GM10266 (cell line): ENCODE measurements around the gene PDS5B.

ENCODE experiments used
- DNase-seq: peaks from one replicate; pipeline ENCODE4 v3.0.0; 2012; ENCODE audit errors: extremely low spot score
- TF ChIP-seq, protein P1 (sequence below): IDR thresholded peaks from 2 replicates; pipeline ENCODE4 v1.5.1; 2012; ENCODE audit warnings: mild to moderate bottlenecking, low read depth; ENCODE audit not compliant: control insufficient read depth, insufficient read depth; ENCODE audit errors: missing control alignments

PDS5B gene

DNA sequence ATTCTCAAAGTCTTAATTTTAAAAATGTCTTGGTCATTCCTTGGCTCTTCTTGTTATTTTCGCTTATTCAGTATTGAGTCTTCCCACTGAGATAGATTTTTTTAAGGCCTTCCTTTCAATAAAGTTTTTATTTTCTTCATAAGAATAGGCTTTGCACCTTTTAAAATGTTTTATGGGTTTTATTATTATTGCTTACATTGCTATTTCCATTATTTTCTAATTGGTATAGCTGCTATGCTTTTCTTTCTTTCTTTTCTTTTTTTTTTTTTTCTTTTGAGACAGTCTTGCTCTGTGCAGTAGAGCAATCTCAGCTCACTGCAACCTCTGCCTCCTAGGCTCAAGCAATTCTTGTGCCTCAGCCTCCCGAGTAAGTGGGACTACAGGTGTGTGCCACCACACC is 195.7 kb downstream of the PDS5B start:
- no peak for DNase-seq
- TF ChIP-seq, protein P1, sequence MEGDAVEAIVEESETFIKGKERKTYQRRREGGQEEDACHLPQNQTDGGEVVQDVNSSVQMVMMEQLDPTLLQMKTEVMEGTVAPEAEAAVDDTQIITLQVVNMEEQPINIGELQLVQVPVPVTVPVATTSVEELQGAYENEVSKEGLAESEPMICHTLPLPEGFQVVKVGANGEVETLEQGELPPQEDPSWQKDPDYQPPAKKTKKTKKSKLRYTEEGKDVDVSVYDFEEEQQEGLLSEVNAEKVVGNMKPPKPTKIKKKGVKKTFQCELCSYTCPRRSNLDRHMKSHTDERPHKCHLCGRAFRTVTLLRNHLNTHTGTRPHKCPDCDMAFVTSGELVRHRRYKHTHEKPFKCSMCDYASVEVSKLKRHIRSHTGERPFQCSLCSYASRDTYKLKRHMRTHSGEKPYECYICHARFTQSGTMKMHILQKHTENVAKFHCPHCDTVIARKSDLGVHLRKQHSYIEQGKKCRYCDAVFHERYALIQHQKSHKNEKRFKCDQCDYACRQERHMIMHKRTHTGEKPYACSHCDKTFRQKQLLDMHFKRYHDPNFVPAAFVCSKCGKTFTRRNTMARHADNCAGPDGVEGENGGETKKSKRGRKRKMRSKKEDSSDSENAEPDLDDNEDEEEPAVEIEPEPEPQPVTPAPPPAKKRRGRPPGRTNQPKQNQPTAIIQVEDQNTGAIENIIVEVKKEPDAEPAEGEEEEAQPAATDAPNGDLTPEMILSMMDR: no peak

DNA sequence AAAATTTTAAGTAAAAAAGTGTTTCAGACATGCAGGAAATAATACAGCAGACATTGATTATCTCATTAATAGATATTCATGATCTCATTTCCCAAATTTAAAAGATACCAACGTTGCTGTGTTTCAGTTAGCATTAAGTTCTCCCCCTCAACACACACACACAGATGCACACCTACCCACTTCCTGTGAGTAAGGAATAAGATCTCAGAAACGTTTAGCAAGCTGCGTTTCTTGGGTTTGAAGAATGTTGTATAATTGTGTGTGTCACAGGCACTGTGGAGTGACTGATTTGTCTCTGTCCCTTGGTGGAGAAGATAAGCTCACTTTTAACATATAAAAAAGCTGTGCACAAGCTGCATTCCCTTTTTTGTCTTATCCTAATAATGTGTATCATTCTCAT is 196.8 kb downstream of the PDS5B start:
- DNase-seq: no peak
- TF ChIP-seq, protein P1: no peak

DNA sequence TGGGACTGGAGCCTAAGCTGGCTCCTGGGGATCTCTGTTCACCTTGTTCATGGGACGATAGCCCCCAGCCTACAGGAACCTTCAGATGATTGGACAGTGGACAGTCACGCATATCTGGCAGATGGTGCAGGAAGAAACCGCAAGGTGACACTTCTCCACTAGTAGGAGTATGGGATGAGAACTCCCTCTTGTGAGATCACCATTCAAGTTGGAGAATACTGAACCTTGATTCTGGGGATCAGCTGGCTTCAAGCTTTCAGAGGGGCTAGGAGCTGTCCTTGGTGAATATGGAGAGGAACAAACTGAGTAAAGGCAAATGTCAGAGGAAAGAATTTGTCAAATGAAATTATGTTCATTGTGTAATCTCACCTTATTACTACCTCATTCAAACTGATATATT is 204.5 kb downstream of the PDS5B start:
- DNase-seq: no peak
- TF ChIP-seq, protein P1: no peak

DNA sequence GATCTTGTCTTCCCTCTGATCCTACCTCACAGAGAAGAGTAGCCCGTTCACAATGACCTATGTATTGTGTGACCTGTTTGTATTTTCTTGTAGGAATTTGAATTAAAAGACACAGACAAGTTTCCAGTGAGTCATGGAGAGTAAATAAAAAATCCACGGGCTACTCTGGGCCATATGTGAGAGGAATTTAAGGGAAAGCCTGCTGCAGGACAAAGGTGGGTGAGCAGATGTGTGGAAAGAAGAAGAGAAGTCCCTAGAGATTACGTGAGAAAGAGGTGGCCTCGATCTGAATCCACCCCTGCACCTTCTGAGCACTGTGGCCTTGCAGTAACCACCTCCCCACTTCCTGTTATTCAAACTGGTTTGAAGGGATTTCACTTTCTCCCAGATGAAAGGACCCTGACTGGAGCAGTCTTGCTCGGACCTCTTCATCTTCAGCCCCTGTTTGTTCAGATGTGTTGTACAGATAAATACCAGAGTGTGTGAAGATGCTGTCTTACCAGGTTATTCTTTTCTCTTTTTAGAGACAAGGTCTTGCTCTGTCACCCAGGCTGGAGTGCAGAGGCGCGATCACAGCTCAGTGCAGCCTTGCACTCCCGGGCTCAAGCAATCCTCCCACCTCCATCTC is 205.4 kb downstream of the PDS5B start:
- TF ChIP-seq, protein P1: no peak

DNA sequence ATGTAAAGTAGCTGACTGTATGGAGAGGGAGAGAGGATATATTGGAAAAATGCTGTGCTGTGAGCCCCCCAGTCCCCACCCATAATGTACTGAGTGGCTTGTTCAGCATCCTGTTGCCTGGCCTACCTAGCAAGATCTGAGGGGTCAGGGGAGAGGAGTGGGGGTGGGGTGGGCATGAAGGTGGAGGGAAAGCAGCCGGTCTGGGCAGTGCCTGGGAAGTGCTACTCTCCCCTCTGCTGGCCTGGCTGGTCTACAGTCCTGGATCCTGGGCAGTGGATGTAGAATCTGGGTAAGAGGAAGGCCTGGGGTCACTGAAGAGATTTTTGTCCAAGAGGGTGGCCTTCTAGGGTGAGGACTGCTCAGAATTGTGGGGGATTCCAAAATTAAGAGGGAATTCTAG is 210.5 kb downstream of the PDS5B start:
- no peak for DNase-seq
- TF ChIP-seq, protein P1: no peak

More for the DNA sequence above, 205.4 kb downstream of the PDS5B start:
- peak; percentile 60 for DNase-seq

DNA sequence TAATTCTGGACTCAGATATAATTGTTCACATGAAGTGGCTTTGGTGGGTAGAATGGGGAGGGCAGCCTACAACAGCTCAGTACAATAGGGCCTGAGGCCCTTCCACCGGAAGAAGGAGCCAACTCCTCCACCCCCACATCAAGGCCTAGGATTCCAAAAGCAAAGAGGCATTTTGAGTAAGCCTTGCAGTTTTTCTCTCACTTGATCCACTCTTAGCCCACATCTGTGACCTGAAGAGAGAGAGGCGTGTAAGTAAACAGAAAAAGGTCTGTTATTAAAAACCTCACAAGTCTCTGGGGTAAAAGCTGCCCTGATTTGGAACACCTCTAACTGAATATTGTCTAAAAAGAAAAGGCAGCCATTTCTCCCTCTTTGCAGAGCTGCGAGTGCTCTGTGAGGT is 215.9 kb downstream of the PDS5B start:
- DNase-seq: no peak
- TF ChIP-seq, protein P1: no peak

DNA sequence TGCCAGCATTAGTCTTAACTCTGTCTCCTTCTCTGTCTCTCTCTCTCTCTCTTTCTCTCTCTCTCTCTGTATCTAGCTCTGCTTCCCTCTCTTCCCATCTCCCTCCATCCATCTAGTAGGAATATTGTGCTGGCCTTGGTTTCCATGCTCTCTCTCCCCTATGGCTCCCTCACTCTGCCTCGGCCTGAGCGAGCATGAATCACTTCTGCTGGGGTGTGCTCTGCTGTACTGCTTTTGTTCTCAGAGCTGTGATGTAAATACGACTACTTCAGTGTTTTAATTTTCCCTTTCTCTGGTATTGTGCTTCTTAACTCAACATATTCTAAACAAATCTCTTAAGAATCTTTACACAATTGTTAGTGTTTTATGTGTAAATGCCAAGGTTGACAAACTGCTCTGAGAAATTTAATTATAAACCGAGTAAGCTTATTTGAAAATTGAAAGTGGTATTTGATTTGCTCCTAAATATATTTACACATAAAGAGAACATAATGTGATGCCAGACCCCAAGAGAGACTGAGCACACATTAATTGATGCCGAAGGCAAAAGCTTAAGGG is 218.5 kb downstream of the PDS5B start:
- DNase-seq: no peak
- TF ChIP-seq, protein P1: no peak
